Upper lobe of left lung (tissue), 6 donors: ENCODE measurements around the gene SMARCB1. TPM values are rescaled to one million over a fixed set of nuclear protein-coding genes. Genes with fewer than 3 reads are reported as not detected.

Source experiments
- ATAC-seq, 2 donors: fragments of 200-7000 bp; cut with Tn5 transposase; one replicate each; pipeline ENCODE4 v1.9.1; 2022; ENCODE audit warnings: mild to moderate bottlenecking in 2 of 2, moderate library complexity in 2 of 2; ENCODE audit not compliant: low FRiP score in 2 of 2
- DNase-seq, 2 donors: peaks; one replicate each; pipeline ENCODE4 v3.0.0-alpha.2; 2019 to 2020
- H3K27ac ChIP-seq, 4 donors: fragments of 200-600 bp; sonication (generic); one replicate each; pipeline ENCODE4 v1.5.1; 2016 to 2019
- H3K27me3 ChIP-seq, 4 donors: fragments of 200-600 bp; sonication (generic); one replicate each; pipeline ENCODE4 v1.5.1; 2017 to 2019
- H3K36me3 ChIP-seq, 4 donors: fragments of 200-600 bp; sonication (generic); one replicate each; pipeline ENCODE4 v1.5.1; 2016 to 2019
- H3K4me1 ChIP-seq, 4 donors: fragments of 200-600 bp; sonication (generic); one replicate each; pipeline ENCODE4 v1.5.1; 2018 to 2019
- H3K4me3 ChIP-seq, 4 donors: fragments of 200-600 bp; sonication (generic); one replicate each; pipeline ENCODE4 v1.5.1; 2017 to 2019; ENCODE audit warnings: mild to moderate bottlenecking in 2 of 4, moderate library complexity in 1 of 4
- H3K9me3 ChIP-seq, 4 donors: fragments of 200-600 bp; sonication (generic); one replicate each; pipeline ENCODE4 v1.5.1; 2018 to 2019
- CTCF ChIP-seq, 6 experiments: fragments of 450-650 bp in 4 of 6; fragments of 200-600 bp in 2 of 6; sonication (generic) in 2 of 6; IDR thresholded peaks; one replicate each; pipeline ENCODE4 v1.5.1; 2016 to 2019; ENCODE audit warnings: antibody characterized with exemption in 6 of 6
- EP300 ChIP-seq, 4 donors: sonication (generic); formaldehyde crosslinking; IDR thresholded peaks; one replicate each; pipeline ENCODE4 v1.5.1; 2017; ENCODE audit warnings: antibody characterized with exemption in 4 of 4, control low read depth in 2 of 4
- POLR2A ChIP-seq, 4 donors: fragments of 450-650 bp; IDR thresholded peaks; one replicate each; pipeline ENCODE4 v1.5.1; 2016 to 2017; ENCODE audit warnings: antibody characterized with exemption in 4 of 4, mild to moderate bottlenecking in 2 of 4
- POLR2AphosphoS5 ChIP-seq, 2 donors: sonication (generic); formaldehyde crosslinking; IDR thresholded peaks; one replicate each; pipeline ENCODE4 v1.5.1; 2017; ENCODE audit warnings: antibody characterized with exemption in 2 of 2
- WGBS, 2 donors: methylation state at CpG; one replicate each; pipeline ENCODE4 v1.1.5; 2017 to 2018; 5-methylcytosine and 5-hydroxymethylcytosine counted together
- total RNA-seq, 6 donors: library from RNA; depleted of rRNA in 4 of 6; stranded (reverse); fragments of >200 nt in 4 of 6; gene quantifications; one replicate each; pipeline versions ENCODE4 v1.1.0 to v1.2.1, GENCODE V29; 2016 to 2021
- donor health status: DM: no; HTN: no; CAD: no; lungs with moderate emphysema.
- donor health status: DM: no; HTN: yes; CAD: no; lungs with severe emphysema.

Gene SMARCB1
- total RNA-seq, 6 donors from 2014 or later, result 42.8 to 72.8 (median 57.1) TPM

DNA sequence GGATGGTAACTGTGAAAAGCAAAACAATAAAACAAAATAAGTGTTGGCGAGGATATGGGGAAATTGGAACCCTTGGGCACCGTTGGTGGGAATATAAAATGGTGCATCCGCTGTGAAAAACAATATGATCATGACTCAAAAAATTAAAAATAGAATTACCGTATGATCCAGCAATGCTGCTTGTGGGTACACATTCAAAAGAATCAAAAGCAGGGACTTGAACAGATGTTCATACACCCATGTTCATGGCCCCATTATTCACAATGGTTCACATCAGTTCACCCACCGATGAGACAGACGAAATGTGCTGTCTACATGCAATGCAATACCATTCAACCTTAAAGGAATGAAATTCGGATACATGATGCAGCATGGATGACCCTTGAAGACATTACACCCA is 53.3 kb downstream of the SMARCB1 start:
- 85 to 94% methylated on average over 7 of the region's 7 CpGs for WGBS, 2 donors
- TF ChIP-seq POLR2A (IDR thresholded peaks at IDR 0.05) (no peak), CTCF (IDR thresholded peaks at IDR 0.05) (no peak), EP300 (IDR thresholded peaks at IDR 0.05) (no peak), POLR2AphosphoS5 (IDR thresholded peaks at IDR 0.05) (no peak)
- no peak for ATAC-seq
- Histone ChIP-seq H3K27ac (no peak overlapping the region), H3K4me3 (no peak overlapping the region), H3K4me1 (peaks cover 21 to 33% (median 24%) of the 10 kb centered on the region in 4 donors), H3K27me3 (no peaks in the 10 kb centered on the region), H3K9me3 (no peaks in the 10 kb centered on the region), H3K36me3 (peaks cover 0 to 14% (median 12%) of the 10 kb centered on the region in 4 donors)
- no peak for DNase-seq

DNA sequence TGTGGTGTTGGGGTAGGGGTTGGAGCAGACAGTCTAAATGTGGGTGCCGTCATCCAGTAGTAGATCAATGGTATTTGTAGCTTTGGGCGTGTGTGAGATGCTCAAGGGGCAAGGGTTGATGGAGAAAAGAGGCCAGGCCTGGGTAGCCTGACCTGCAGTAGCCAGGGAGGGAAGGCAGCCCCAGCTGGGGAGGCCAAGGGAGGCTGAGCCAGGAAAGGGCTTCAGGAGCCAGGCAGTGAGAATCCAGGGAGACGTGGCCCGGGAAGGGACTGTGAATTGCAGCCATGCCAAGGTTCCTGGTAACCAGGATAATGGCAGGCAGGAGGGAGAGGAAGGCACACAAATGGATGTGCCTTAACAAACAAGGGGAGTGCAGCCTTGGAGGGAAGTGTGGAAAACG is 54.5 kb downstream of the SMARCB1 start:
- peaks cover 22 to 33% (median 25%) of the 10 kb centered on the region in 4 donors for H3K4me1 ChIP-seq
- no peak overlapping the region for H3K4me3 ChIP-seq
- TF ChIP-seq POLR2A (IDR thresholded peaks at IDR 0.05), result no peak
- TF ChIP-seq EP300 (IDR thresholded peaks at IDR 0.05), result no peak
- no peak for TF ChIP-seq POLR2AphosphoS5 (IDR thresholded peaks at IDR 0.05)
- TF ChIP-seq CTCF (IDR thresholded peaks at IDR 0.05), result no peak
- no peaks in the 10 kb centered on the region for H3K9me3 ChIP-seq
- H3K36me3 ChIP-seq, result peaks cover 0 to 1% (median 0%) of the 10 kb centered on the region in 4 donors
- ATAC-seq (no peak), DNase-seq (no peak)
- 88 to 90% methylated on average over 5 of the region's 5 CpGs for WGBS, 2 donors
- H3K27me3 ChIP-seq, result no peaks in the 10 kb centered on the region
- no peak overlapping the region for H3K27ac ChIP-seq

DNA sequence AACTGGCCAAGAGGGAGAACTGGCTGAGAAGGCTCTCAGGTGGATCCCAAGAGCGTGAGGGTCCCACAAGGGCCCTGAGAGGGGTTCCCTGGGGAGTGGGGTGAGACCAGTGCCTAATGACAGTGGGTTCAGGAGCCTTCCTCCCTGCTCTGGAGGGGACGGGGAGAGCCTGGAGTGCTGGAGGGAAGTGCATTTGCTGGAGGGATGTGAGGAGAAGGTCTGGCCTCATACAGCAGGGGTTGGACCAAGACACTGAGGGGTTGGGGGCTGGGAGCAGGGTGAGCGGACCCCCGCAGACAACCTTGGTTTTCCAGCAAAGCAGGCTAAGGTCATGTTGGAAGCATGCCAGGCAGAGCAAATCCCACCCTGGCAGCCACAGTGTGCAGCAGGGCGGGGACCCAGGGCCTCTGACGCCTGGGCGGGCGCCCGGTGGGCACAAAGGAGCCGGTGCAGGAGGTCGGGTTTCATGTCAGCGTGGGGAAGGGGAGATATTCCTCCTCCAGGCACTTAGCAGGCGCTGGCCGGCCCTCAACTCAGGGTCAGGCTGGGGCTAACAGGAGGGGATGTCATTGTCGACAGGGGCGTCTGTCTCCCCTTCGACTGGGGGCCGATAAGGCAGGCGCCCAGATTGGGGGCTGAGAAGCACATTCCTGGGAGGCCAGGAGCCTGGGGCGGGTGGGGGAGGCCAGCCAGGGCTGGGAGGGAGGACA is 55.1 kb downstream of the SMARCB1 start:
- no peaks in the 10 kb centered on the region for H3K9me3 ChIP-seq
- no peaks in the 10 kb centered on the region for H3K36me3 ChIP-seq
- TF ChIP-seq CTCF (IDR thresholded peaks at IDR 0.05), result no peak
- TF ChIP-seq POLR2A (IDR thresholded peaks at IDR 0.05), result no peak
- TF ChIP-seq EP300 (IDR thresholded peaks at IDR 0.05), result no peak
- no peak for TF ChIP-seq POLR2AphosphoS5 (IDR thresholded peaks at IDR 0.05)
- H3K4me1 ChIP-seq, result peaks cover 23 to 33% (median 25%) of the 10 kb centered on the region in 4 donors
- H3K27me3 ChIP-seq, result no peaks in the 10 kb centered on the region
- 76 to 91% methylated on average over 11 to 20 of the region's 20 CpGs for WGBS, 2 donors
- H3K4me3 ChIP-seq, result no peak overlapping the region
- H3K27ac ChIP-seq, result no peak overlapping the region
- DNase-seq (no peak), ATAC-seq (no peak)

DNA sequence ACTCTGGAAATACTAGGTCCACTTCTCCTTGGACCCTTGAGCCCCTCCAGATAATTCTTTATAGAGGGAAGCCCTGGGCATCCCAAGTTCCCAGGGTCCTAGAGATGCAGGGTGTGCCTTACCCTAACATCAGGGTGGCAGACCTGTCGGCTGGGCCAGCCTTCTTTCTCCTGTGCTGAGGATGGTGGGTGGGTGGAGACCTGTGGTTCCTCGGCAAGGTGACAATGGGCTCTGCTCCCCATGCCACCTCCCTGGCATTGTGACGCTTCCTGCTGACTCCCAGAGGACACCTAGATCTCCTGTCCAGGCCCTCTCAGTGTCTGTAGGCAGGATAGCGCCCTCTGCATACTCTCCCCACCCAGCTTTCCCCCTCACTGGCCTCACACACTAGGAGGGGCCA is 55.8 kb downstream of the SMARCB1 start:
- H3K36me3 ChIP-seq, result no peaks in the 10 kb centered on the region
- WGBS, 2 donors, result 77 to 91% methylated on average over 3 to 4 of the region's 4 CpGs
- TF ChIP-seq POLR2AphosphoS5 (IDR thresholded peaks at IDR 0.05) (no peak), CTCF (IDR thresholded peaks at IDR 0.05) (no peak), EP300 (IDR thresholded peaks at IDR 0.05) (no peak), POLR2A (IDR thresholded peaks at IDR 0.05) (no peak)
- DNase-seq (no peak), ATAC-seq (no peak)
- no peaks in the 10 kb centered on the region for H3K27me3 ChIP-seq
- H3K4me1 ChIP-seq, result peaks cover 23 to 33% (median 25%) of the 10 kb centered on the region in 4 donors
- no peak overlapping the region for H3K4me3 ChIP-seq
- no peak overlapping the region for H3K27ac ChIP-seq
- no peaks in the 10 kb centered on the region for H3K9me3 ChIP-seq

DNA sequence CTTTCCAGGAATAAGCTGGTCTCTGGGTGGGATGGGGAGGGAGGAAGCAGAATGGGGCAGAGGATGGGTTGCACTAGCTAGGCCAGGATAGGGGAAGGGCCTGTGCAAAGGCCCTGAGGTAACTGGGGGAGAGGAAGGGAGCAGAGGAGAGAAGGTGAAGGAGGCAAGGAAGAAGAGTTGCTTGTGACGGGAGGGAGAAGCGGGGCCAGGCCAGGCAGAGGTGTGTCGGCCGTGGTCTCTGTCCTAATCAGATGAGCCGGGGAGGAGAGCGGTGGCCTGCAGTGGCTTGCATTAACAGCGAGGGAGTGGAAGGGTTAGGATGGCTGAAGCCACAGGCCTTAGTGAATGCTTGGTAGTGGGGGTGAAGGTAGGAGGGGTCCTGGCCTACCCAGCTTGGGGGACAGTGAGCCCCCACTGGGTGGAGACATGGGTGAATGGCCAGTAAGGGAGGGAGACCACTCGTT is 58.0 kb downstream of the SMARCB1 start:
- ATAC-seq, result no peak
- Histone ChIP-seq H3K27ac (peak overlapping the region in 1 of 4 donors; percentile 3), H3K9me3 (no peaks in the 10 kb centered on the region), H3K4me3 (no peak overlapping the region), H3K36me3 (no peaks in the 10 kb centered on the region), H3K4me1 (peaks cover 14 to 18% (median 17%) of the 10 kb centered on the region in 4 donors), H3K27me3 (no peaks in the 10 kb centered on the region)
- no peak for TF ChIP-seq POLR2AphosphoS5 (IDR thresholded peaks at IDR 0.05)
- TF ChIP-seq CTCF (IDR thresholded peaks at IDR 0.05), result no peak
- no peak for TF ChIP-seq POLR2A (IDR thresholded peaks at IDR 0.05)
- no peak for TF ChIP-seq EP300 (IDR thresholded peaks at IDR 0.05)
- 75 to 76% methylated on average over 8 of the region's 8 CpGs for WGBS, 2 donors
- no peak for DNase-seq
